GM19193 (cell line): ENCODE results near the gene IRGQ.

Source experiments
- POLR2A ChIP-seq: IDR thresholded peaks from 4 replicates; pipeline ENCODE4 v1.6.1; 2011; ENCODE audit not compliant: insufficient read depth, insufficient read length; ENCODE audit errors: extremely low read depth

The IRGQ gene

DNA sequence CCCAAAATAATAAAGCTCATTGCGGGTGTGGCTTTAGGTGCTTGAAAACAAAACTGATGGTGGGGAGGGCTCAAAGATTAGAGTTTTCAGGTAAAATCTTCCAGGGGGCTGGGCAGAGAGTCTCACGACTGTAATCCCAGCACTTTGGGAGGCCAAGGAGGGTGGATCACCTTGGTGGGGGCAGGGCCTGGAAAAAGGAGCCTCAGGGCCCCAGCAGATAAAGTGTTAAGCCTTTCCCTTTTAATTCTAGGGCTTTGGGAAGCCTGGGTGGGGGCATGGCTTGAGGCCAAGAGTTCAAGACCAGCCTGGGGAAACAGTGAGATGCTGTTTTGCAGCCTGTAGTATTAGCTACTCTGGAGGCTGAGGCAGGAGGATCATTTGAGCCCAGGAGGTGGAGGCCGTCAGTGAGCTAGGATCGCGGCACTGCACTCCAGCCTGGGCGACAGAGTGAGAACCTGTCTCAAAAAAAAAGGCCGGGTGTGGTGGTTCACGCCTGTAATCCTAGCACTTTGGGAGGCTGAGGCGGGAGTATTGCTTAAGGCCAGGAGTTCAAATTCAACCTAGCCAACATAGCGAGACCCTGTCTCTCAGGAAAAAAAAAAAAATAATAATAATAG, 1.7 kb downstream of the IRGQ start:
- no peak for TF ChIP-seq POLR2A

DNA sequence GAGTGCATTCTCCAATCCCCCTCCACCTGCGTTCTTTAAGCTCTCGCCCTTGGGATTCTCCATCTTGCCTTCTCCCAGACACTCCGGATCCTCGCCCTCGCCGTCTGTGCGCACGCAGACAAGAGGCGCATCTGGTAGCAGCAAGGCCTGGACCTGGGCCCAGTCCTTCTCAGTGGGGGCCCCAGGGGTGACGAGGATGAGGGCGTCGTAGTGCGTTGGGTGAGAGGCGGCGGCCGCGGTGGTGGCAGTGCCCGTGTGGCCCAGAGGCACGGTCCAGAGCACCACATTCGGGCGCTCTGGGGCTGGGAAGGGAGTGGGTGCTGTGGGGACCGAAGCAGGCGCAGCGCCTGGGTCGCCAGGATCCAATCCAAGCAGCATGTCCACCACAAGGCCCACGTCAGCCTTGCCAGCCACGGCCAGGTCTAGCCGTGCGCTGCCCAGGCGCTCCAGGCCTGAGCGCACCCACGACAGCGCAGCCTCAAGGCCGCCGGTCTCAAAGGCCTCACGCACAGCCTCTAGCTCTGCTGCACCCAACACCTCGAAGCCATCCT, 3.1 kb downstream of the IRGQ start:
- no peak for TF ChIP-seq POLR2A

DNA sequence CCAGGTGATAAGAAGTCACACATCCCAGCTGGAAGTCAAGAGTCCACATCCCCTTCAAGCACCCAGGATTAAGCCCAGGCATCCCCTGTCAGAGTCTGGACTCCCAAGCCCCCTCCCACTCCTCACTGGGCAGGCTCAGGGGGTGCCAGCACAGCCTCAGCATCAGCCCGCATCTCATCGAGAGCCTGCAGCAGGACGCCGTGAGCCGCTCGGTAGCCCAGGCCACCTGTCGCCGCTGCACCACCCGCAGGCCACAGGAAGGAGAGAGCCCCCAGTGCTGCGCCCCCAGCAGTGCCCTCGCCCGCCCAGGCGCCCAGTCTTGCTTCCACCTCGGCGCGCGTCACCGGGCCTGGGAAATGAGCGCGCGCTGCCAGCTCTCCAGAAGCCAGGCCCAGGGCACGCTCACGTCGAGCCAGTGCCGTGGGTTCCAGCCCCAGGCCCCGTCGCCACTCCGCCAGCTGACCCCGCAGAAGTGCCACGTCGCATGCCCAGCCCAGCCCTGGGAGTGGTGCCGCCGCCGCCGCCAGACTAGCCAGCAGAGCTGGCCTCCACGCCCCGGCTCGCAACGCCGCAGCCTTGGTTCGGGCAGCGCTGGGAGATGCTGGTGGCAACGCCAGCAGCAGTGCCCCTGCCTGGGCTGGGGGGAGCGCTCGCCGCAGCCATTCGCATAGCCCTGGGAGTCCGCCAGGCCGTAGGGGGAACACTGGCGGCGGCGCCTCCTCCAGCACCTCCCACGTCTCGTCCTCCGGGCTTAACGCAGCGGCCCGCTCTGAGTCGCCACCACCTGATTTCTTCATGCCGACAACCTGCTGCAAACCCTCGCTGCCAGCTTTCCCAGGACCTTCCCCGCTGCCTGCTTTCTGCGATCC, 3.8 kb downstream of the IRGQ start:
- no peak for TF ChIP-seq POLR2A

DNA sequence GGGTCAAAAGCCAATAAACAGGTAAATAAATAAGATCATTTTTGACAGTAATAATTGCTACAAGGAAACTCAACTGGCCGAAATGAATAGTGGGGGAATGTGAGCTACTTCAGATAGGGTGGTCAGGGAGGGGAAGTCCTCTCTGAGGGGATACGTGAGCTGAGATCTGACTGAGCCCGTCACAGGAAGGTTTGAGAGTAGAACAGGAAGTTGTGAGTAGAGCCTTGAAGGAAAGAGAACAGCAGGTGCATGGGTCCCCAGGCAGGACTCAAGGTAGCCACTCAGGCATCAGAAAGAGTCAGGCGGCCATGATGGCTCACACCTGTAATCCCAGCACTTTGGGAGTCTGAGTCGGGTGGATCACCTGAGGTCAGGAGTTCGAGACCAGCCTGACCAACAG, 6.3 kb downstream of the IRGQ start:
- TF ChIP-seq POLR2A = no peak

DNA sequence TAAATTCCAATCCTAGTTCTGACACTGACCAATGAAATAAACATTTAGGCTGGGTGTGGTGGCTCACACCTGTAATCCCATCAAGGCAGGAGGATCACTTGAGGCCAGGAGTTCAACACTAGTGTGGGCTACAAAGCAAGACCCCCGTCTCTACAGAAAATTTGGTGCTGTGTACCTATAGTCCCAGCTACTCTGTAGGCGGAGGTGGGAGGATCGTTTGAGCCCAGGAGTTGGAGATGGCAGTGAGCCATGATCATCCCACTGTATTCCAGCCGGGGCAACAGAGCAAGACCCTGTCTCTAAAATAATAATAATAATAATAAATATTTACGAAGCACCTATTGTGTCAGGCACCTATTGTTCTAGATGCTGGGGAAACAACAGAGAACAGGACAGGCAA, 6.7 kb downstream of the IRGQ start:
- TF ChIP-seq POLR2A = no peak

DNA sequence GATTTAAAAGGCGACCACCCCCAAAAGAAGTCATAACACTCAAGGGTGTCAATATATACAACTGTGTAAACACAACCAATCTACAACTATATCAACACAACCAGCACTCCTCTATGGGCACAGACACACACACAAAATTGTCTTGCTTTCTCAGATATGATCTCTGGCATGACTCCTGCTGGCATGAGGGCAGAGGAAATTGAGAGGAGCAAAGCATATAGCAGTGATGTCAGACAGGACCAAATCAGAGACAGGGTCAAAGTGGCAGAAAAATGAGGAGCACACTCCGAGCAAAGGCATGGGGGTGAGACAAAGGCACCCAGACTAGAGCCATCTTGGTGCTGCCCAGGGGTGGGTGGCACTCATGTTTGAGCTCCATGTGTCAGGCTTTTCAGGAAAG, 9.6 kb downstream of the IRGQ start:
- TF ChIP-seq POLR2A = no peak

DNA sequence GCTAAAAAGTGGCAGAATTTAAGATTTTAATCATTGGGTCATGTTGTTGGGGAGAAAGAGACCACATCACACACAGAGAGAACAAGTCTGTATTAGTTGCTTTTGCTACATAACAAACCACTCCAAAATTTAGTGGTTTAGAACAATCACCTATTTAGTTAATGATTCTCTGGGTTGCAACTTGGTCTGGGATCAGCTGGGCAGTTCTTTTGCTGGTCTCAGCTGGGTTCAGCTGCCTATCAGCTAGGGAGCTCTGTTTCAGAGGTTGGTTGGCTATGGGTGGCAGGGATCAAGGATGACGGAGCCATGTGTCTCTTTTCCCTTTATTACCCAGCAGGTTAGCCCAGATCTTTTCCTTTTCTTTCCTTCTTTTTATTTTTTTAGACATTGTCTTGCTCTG, 11.4 kb downstream of the IRGQ start:
- TF ChIP-seq POLR2A = no peak

DNA sequence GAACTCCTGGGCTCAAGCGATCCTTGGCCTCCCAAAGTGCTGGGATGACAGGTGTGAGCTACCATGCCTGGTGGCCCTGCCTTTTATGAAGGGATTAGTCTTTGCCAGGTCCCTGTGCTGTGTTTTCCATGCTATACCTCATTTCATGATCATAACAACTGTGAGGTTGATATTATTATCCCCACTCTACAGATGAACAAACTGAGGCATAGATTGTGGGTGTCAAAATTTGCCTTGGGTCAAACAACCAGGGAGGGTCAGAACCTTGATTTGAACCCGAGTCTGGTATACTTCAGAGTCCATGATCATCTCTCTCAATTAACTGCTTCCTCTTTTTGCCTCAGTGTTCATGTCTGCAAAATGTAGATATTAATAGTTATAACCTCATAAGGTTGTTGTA, 13.4 kb downstream of the IRGQ start:
- TF ChIP-seq POLR2A = no peak

DNA sequence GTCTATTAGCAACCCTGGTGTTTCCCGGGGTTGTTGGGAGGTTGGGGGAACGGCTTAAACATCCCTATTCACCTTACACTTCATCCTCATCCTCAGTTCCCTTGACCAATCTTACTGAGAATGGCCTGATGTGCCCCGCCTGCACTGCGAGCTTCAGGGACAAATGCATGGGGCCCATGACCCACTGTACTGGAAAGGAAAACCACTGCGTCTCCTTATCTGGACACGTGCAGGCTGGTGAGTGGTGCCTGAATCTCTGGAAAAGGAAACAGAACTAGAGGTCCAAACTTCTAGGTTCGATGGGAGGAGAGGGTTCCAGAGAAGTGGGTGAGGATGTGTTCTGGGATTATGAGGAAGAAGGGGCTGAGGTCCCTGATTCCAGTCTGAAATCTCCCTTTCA, 14.5 kb downstream of the IRGQ start:
- TF ChIP-seq POLR2A = no peak

DNA sequence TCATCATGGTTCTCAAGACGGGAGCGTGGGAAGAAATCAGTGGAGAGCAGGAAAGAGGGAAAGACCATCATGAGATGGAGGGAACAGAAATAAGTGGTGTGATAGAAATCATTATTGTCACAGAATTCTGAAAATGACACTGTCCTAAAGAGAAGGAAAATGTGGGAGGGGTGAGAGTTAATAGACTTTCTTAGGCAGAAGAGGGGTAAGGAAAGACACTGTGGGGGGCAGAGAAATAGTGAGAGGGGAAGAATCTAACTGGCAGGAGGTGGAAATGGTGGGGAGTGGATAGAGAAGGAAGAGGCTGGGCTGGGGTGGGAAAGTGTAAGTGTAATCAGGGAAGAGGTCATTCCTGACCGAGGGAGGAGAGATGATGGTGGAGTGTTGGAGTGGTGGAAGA, 17.1 kb downstream of the IRGQ start:
- TF ChIP-seq POLR2A = no peak

DNA sequence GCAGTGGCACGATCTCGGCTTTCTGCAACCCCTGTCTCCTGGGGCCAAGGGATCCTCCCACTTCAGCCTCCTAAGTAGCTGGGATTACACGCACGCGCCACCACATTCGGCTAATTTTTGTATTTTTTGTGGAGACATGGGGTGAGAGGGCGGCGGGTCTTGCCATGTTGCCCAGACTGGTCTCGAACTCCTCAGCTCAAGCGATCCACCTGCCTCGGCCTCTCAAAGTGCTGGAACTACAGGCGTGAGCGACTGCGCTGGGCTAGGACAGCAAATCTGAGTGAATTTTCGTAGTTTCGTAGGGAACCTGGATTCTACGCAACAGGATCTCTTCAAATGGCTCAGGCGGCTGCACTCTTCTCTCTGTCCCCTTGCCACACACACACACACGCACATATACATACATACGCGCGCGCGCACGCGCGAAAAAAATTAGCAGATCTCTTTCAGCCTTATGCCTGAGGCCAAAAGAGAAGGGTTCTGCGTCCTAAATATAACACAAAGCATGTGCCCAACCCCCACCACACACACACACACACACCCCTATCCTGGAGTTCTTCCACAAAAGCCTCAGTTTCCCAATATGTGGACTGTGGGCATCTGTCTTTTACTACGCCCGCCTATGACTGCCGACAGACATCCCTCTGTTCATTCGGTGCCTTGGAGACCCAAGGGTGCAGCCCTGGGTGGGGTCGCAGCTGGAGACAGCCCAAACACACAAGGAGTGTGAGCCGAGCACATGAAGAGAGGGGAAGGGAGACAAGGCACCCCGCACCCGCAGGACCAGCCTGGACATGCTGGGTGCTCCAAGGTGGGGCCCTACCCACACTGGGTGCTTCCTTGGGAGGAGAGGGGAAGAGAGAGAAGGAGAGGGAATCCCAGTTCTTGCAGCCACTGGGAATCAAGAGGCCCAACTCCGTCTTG, 19.7 kb downstream of the IRGQ start:
- no peak for TF ChIP-seq POLR2A

DNA sequence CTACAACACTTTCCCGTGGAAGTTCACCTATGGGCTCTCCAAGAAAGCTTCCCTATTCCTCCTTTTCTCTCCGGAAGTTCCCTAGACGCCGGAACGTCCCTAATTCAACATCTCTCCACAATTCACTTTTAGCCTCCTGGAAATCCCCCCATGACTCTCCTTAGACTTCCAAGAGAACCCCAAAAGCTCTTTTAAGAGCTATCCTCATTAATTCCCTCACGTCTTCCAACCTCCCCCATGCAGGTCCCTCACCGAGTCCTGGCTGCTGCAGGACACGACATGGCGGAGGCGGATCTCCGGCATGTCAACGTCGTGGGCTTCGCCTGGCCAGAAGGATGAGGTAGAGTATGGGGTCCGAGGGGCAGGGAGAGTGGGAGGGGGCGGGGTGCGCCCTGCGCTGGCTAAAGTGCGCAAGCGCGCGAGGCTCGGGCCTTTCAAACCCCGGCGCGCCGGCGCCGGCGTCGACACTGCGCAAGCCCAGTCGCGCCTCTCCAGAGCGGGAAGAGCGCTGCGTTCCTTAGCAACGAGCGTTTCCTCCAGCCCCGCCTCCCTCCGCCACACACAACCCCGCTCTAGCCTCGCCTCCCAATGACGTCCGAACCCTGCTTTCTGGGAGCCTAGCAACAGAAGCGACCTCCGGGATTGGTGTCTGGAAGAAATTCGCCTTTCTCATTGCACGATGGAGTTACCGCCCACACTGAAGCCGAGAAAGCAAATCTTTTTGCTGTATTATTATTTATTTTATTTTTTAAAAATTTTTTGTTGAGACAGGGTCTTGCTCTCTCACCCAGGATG, 20.6 kb downstream of the IRGQ start, which contains the start of the genes PINLYP and XRCC1:
TSS of gene PINLYP (plus strand) at position 646 of the 795 bp plus-strand sequence. CDS start 1,391 bp downstream, outside the sequence.
TSS of gene XRCC1 (minus strand) at position 372 of the 795 bp plus-strand sequence. CDS start at position 303, 69 bp downstream.
- TF ChIP-seq POLR2A = peak; percentile 62

DNA sequence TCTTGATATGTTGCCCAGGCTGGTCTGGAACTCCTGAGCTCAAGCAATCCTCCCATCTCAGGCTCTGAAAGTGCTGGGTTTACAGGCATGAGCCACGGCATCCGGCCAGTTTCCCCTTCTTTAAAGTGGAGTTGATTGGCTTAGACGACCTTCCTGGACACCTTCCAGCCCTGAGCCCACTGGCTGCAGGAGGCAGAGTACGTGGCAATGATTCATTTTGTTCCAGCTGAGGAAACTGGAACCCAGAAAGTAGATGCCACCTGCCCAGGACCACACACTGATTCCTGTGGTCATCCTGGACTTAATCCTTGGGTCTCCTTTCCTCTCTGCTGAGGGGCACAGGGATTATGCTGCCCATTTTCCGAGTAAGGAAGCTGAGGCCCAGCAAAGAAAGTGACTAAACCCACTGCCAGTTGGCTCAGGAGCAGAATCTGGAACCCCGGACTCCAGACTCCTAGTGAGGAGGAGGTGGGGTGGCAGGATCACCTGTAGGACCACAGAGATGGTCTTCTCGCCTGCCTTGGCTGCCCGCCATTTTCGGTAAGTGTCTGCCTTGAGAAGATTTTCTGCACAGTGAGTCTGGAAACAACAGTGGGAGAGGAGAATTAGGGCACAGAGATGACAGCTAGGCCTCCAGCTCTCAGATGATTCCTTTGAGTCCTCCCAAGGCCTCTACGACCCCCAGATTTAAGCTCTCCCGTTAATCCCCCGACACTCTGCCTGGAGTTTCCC, 21.3 kb downstream of the IRGQ start:
- TF ChIP-seq POLR2A = no peak
